GM19043 (cell line): ENCODE measurements around the gene GPR68.
"Not testable (repeated sequence)": the region's sequence is repeated elsewhere in the genome, so short reads cannot be mapped to it uniquely, and the experiment has no call there.

Source experiments
- ATAC-seq: cut with Tn5 transposase; IDR thresholded peaks from one replicate; pipeline ENCODE4 v1.9.1; 2021; ENCODE audit warnings: low read depth; ENCODE audit not compliant: unreplicated experiment

The GPR68 gene

GRCh38 chr14:91273273-91273884, 28.9 kb upstream of the GPR68 start:
- no peak for ATAC-seq

DNA sequence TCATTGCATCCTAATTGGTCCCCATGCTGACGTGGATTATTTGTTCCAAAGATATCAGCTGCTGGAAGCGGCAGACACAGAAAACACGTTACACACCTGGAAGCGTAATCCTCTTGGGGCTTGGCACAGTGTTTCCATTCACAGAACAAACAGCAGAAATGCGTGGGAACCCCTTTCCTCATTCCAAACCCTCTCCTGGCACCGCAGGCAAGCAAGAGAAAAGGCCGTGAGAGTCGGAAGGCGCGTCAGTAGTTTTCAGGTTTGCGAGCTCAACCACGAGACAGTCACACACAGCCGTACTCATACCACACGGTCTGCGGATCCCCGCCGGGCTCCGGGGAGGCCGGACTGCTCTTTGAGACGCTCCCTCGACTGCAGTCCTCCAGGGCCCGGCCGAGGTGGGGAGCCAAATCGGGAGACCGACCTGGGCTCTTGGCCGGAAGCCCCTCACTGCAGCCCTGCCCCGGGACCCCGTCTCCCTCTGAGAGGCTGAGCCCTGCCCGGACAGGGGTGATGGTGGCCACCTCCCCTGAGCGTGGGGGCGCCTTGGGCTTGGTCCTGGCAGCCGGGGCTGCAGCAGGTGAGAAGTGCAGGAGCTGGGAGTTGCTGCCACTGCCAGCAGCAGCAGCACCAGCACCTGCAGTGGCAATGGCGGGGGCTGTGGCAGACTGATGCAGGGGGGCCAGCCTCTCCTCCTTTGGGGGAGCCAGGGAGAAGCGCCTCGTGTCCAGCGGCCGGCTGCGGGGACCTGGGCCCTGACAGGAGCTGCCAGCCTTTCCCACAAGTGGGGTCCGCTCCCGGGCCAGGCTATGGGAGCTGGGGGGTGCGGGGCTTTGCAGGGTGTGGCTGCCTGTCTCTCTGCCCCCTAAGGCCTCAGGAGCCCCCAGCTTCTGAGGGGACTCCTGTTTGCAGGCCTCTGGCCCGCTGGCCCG, 28.1 kb upstream of the GPR68 start:
- ATAC-seq = no peak

GRCh38 chr14:91271639-91272038, 27.1 kb upstream of the GPR68 start:
- no peak for ATAC-seq

DNA sequence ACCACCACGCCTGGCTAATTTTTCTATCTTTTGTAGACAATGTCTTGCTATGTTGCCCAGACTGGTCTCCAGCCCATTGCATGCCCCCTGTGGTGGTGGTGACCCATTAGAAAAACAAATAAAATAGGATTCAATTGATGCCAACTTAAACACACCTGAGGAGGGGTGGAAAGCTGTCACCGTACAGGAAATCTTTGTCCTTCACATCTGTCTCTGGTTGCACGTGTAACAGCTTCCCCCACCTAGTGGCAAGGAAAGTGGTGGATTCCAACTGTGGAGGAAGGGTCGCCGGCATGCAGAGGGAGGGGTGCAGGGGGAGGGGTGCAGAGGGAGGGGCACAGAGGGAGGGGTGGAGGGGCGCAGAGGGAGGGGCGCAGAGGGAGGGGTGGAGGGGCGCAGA, 26.1 kb upstream of the GPR68 start:
- ATAC-seq = no peak

DNA sequence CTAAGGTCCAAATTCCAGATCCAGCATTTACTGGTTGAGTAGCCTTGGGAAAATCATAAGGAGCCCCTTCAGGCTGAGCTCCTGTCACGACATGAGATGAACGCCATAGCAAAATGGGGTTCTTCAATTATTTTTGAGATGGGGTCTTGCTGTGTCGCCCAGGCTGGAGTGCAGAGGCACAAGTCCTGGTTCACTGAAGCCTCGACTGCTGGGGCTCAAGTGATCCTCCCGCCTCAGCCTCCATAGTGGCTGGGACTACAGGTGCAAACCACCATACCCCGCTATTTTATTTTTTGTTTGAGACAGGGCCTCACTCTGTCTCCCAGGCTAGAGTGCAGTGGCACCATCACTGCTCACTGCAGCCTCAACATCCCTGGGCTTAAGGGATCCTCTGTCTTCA, 25.7 kb upstream of the GPR68 start:
- no peak for ATAC-seq

- ATAC-seq = no peak
Measured at GRCh38 chr14:91269076-91269991, 24.8 kb upstream of the GPR68 start.

DNA sequence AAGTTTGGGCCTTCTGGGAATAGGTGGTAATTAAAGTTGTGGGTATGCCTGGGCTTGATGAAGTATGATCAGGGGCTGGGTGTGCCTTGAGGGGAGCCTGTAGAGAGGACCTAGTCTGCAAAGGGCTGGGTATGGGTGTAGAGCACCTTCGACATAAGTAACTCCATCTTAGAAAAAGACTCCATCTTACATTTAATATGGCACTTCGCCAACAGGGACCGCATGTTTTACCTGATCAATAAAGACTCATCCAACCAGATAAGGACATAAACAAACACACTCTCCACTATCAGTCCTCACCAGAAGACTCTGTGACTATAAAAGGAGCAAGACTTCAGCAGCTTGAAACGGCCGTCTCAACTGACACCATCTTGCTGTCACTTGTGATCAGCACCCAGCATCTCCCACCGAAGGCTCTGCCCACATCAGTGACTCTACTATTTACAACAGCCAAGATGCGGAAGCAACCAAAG, 23.5 kb upstream of the GPR68 start:
- no peak for ATAC-seq

DNA sequence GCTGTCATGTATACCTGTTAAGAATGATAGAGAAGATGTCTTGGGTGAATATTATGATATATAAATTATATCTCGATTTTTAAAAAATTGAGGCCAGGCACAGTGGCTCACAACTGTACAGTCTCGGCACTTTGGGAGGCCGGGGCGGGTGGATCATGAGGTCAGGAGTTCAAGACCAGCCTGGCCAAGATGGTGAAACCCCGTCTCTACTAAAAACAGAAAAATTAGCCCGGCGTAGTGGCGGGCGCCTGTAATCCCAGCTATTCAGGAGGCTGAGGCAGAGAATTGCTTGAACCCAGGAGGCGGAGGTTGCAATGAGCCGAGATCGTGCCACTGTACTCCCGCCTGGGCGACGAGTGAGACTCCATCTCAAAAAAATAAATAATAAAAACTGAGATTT, 21.8 kb upstream of the GPR68 start:
- not testable (repeated sequence) for ATAC-seq

- ATAC-seq = no peak
Measured at GRCh38 chr14:91265404-91265803, 20.9 kb upstream of the GPR68 start.

DNA sequence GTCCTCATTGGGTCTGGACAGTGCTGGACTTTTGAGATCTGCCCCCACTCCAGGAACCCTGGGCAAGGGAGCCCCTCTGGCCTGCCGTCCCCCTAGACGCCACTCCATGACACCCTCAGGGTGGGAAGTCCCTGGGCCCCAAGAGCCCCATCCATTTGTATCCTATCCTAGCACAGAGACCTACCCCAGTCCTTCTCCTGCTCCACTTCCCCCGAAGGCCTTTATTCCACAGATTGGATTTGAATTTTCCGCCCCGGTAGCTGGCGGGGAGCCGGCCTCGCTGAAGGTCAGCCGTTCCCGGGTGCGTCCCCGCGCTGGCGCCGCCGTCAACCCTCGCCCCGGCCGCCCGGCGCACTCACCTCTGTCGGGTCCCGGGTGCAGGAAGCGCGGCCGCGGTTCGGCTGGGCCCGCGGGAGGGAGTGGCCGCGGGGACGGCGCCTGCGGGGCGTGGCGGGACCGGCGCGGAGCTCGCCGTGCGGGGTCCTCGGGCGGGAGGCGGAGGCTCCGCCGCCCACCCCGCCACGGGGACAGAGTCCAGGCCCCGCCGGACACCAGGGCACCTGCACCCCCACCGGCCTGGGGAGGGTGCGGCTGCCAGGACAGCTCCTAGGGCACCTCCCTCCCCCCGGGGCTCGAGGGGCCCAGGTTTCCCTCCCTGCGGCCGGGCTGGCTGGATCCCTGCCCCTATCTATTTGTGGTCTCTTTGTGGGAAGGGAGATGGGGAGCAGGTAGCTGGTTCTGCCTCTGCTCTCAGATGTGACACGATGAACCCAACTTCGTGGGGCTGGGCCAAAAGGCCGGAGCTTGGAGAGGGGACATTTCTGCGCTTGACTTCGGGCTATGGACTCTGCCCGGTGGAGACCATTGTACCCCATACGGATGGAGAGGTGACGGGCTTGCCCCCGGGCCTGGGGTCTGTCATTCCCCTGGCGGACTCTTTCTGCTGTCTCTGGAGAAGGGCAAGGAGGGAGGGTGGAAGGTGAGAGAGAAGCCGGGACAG, 19.9 kb upstream of the GPR68 start:
- ATAC-seq = no peak

DNA sequence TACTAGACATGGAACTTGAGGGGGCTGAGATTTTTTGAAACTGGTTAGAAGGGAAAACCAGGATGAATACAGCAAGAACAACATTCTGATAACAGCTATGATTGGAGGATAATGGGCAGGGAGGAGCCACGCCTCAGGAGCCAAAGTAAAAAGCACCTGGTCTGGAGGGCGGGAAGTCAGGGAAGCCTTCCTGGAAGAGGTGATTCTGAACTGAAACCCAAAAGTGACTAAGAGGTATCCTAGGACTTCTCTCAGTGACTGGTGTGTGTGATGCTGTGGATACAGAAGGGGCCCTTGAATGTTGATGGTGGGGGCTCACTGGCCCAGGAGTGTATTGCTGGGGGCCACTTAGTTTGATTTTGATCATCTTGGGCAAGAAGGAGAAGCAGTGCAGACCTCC, 18.8 kb upstream of the GPR68 start:
- ATAC-seq = no peak

GRCh38 chr14:91261986-91262549, 17.6 kb upstream of the GPR68 start:
- no peak for ATAC-seq

GRCh38 chr14:91261115-91261514, 16.6 kb upstream of the GPR68 start:
- no peak for ATAC-seq

GRCh38 chr14:91258876-91259275, 14.4 kb upstream of the GPR68 start:
- ATAC-seq = no peak

DNA sequence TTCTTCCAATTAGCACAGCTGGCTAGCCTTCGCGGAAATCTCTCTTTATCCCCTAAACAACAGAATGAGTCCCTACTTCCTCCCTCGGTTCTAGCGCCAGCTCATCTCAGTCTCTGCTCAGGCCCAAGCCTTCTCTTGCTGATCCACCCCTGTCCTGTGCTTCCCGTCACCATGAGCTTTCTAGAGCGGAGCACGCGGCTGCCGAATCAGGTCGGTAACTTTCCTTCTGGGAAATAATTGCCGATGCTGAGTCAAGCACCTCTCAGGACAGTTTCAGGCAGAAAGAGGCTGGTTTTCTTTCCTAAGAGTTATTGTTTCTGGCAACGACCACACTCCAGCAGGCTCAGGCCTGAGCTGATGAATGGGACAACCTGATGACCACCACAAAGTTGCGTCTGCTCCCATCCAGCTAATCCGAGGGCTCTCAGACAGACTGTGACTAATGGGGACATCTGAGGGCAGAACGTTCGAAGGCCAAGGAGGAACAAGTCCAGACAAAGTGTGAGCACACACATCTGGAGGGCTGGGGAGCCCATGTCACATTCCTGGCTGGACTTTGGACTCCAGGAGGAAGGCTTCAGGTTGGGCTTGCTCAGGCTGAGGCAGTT, 13.6 kb upstream of the GPR68 start:
- no peak for ATAC-seq

GRCh38 chr14:91257328-91258010, 13.0 kb upstream of the GPR68 start:
- ATAC-seq = no peak

DNA sequence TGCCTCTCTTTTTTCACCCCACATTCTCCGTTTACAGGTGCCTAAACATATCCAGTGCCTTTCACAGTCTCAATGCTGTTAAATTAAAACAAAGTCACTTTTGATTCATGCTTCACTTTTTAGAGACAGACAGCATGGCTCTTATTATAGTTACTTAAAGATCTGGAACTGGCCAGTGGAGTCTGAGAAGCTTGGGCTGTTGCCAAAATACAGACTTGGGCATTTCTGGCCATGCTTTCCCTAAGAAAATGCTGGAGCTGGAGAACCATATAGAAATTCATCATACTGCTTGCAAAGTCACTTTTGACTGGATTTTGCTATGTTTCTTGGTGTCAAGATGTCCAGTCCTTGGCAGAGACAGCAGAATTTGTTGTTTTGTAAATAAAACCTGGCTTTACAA, 12.2 kb upstream of the GPR68 start:
- ATAC-seq = no peak

DNA sequence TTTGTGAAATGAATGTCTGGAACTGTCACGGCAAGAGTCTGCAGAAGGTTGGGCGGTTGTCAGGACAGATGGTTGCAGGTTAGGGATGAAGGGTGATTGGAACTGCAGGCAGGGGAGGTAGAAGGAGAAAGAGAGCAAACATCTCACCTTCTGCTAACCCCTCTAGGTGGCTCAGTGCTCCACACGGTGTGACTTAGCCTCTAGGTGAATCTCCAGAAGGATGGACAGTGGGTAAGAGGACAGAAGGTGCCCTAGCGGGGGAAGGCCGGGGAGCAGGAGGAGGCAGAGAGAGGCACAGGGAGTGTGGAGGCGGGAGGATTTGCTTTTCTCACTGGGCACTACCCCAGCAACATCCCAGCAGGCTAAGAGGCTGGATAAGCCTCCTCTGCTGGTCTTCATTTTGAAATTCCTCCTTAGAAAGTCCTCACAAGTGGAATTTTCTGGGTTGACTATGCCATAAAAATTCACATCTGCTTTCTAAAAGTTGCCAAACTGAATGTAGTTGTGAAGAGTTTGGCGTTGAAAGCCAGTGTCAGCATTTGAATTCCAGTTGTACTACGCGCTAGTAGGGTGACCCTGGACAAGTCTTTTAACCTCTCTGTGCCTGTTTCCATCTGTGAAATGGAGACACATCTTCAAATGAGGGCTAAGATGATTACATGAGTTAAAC, 10.7 kb upstream of the GPR68 start:
- ATAC-seq = no peak
